ENCODE data around the gene TYW3. TPM values are rescaled to one million over a fixed set of nuclear protein-coding genes. Genes with fewer than 3 reads are reported as not detected.

TYW3 gene
- total and polyA plus RNA-seq, 2 donors (not counting 1 experiment from before 2014, with no cell fraction given), result 6.9 to 22.6 TPM

DNA sequence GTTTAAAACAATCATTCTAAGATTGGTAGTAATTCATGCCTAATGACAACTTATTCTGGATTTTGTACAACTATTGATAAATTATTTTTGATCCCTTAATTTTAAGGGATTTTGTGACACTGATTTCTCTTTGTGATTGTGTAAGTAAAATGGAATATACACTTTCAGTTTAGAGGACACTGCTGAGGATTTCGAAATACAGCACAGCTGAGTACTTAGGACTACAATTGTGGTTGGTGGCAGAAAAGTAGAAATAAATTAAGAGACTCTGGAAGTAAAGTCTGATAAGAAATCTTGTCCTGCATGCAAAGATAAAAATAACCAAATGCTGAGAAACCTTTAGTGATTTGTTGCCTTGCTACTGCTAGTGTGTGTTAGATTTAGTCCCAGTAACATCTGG lies 40.0 kb downstream of the TYW3 start:
- no peaks in the 10 kb centered on the region for H3K9me3 ChIP-seq (ENCODE audit: control extremely low read depth in 1 of 3, control insufficient read depth in 2 of 3, insufficient read depth in 1 of 3, low read length in 2 of 3)
- ATAC-seq (ENCODE audit: low read depth) (no peak), DNase-seq (no peak)
- no peak overlapping the region for H3K27ac ChIP-seq (ENCODE audit: low read length in 2 of 2)
- Mint-ChIP-seq H3K9me3 (ENCODE audit: insufficient read depth) (no peaks in the 10 kb centered on the region), H3K27ac (no peak overlapping the region), H3K4me3 (no peak overlapping the region), H3K4me1 (peaks cover 2% of the 10 kb centered on the region), H3K27me3 (peaks cover 8% of the 10 kb centered on the region)
- TF ChIP-seq EZH2 (IDR thresholded peaks at IDR 0.05; ENCODE audit: borderline replicate concordance, insufficient read depth, low read depth, low read length, poor library complexity, severe bottlenecking), result no peak
- TF ChIP-seq, protein P1, sequence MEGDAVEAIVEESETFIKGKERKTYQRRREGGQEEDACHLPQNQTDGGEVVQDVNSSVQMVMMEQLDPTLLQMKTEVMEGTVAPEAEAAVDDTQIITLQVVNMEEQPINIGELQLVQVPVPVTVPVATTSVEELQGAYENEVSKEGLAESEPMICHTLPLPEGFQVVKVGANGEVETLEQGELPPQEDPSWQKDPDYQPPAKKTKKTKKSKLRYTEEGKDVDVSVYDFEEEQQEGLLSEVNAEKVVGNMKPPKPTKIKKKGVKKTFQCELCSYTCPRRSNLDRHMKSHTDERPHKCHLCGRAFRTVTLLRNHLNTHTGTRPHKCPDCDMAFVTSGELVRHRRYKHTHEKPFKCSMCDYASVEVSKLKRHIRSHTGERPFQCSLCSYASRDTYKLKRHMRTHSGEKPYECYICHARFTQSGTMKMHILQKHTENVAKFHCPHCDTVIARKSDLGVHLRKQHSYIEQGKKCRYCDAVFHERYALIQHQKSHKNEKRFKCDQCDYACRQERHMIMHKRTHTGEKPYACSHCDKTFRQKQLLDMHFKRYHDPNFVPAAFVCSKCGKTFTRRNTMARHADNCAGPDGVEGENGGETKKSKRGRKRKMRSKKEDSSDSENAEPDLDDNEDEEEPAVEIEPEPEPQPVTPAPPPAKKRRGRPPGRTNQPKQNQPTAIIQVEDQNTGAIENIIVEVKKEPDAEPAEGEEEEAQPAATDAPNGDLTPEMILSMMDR (IDR thresholded peaks at IDR 0.05), result no peak
- no peaks in the 10 kb centered on the region for H3K4me1 ChIP-seq (ENCODE audit: control insufficient read depth in 2 of 2, insufficient read depth in 2 of 2, low read length in 2 of 2)
- no peaks in the 10 kb centered on the region for H3K79me2 ChIP-seq (ENCODE audit: control insufficient read depth, insufficient read depth, low read length)
- H3K27me3 ChIP-seq (replicated peaks in 1 of 4; ENCODE audit: control extremely low read depth in 1 of 4, control insufficient read depth in 3 of 4, insufficient read depth in 4 of 4, low read length in 3 of 4), result peaks cover 0 to 6% (median 0%) of the 10 kb centered on the region in 4 experiments
- intact Hi-C loops (cut with micrococcal nuclease), result no loop called here
- H2AFZ ChIP-seq (ENCODE audit: insufficient read depth, low read depth, low read length, poor library complexity, severe bottlenecking), result no peak overlapping the region
- CTCF ChIA-PET, result interaction anchor here (1.0 kb wide), 1 partner anchor 429 kb away, joined by 3 read pairs; no protein-coding TSS in a partner anchor
- POLR2A ChIA-PET, result no interaction called here
- H3K9ac ChIP-seq (ENCODE audit: low read length), result no peak overlapping the region
- no peak overlapping the region for H3K4me3 ChIP-seq (ENCODE audit: control extremely low read depth in 1 of 5, extremely low read depth in 1 of 5, insufficient read depth in 1 of 5, low read depth in 2 of 5, low read length in 4 of 5)
- 13% methylated on average over 1 of the region's 1 CpG for WGBS (ENCODE audit: insufficient coverage)
- no peaks in the 10 kb centered on the region for H4K20me1 ChIP-seq (ENCODE audit: control insufficient read depth, insufficient read depth, low read length, poor library complexity, severe bottlenecking)
- H3K36me3 ChIP-seq (replicated peaks in 1 of 2; ENCODE audit: control extremely low read depth in 1 of 2, control insufficient read depth in 1 of 2, extremely low read depth in 1 of 2, insufficient read depth in 2 of 2, low read length in 1 of 2), result no peaks in the 10 kb centered on the region
- no peak overlapping the region for H3K4me2 ChIP-seq (replicated peaks; ENCODE audit: low read depth, low read length, poor library complexity, severe bottlenecking)

DNA sequence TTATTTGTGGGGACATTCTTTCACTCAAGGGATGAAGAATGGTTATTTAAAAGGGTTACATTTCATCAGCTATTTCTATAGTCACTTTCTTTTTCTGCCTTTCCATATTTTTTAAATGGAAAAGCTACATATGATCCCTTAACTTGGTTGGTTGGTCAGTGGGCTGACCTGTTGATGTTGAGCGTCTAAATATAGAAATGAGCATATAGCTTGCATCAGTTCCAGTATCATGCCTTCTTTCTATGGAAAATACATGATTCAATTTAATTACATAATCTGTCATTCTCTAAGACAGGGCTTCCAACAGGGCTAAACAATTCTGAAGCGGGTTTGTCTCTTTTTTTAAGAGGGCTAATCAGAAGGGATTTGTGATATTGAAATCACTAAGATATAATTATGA lies 40.6 kb downstream of the TYW3 start:
- CTCF ChIA-PET, result interaction anchor here (1.0 kb wide), 1 partner anchor 429 kb away, joined by 3 read pairs; no protein-coding TSS in a partner anchor
- WGBS (ENCODE audit: insufficient coverage), result no CpG with 5 or more reads among the region's 2 CpGs

More for the DNA sequence above, 40.6 kb downstream of the TYW3 start:
- Histone ChIP-seq H3K4me3 (ENCODE audit: control extremely low read depth in 1 of 5, extremely low read depth in 1 of 5, insufficient read depth in 1 of 5, low read depth in 2 of 5, low read length in 4 of 5) (no peak overlapping the region), H3K9me3 (ENCODE audit: control extremely low read depth in 1 of 3, control insufficient read depth in 2 of 3, insufficient read depth in 1 of 3, low read length in 2 of 3) (no peaks in the 10 kb centered on the region), H3K79me2 (ENCODE audit: control insufficient read depth, insufficient read depth, low read length) (no peaks in the 10 kb centered on the region), H3K4me1 (ENCODE audit: control insufficient read depth in 2 of 2, insufficient read depth in 2 of 2, low read length in 2 of 2) (no peaks in the 10 kb centered on the region), H3K27ac (ENCODE audit: low read length in 2 of 2) (no peak overlapping the region), H3K36me3 (replicated peaks in 1 of 2; ENCODE audit: control extremely low read depth in 1 of 2, control insufficient read depth in 1 of 2, extremely low read depth in 1 of 2, insufficient read depth in 2 of 2, low read length in 1 of 2) (no peaks in the 10 kb centered on the region), H4K20me1 (ENCODE audit: control insufficient read depth, insufficient read depth, low read length, poor library complexity, severe bottlenecking) (no peaks in the 10 kb centered on the region), H3K27me3 (replicated peaks in 1 of 4; ENCODE audit: control extremely low read depth in 1 of 4, control insufficient read depth in 3 of 4, insufficient read depth in 4 of 4, low read length in 3 of 4) (peaks cover 0 to 6% (median 0%) of the 10 kb centered on the region in 4 experiments), H3K4me2 (replicated peaks; ENCODE audit: low read depth, low read length, poor library complexity, severe bottlenecking) (no peak overlapping the region), H2AFZ (ENCODE audit: insufficient read depth, low read depth, low read length, poor library complexity, severe bottlenecking) (no peak overlapping the region), H3K9ac (ENCODE audit: low read length) (no peak overlapping the region)
- Mint-ChIP-seq H3K27ac (no peak overlapping the region), H3K4me3 (no peak overlapping the region), H3K9me3 (ENCODE audit: insufficient read depth) (no peaks in the 10 kb centered on the region), H3K27me3 (peaks cover 8% of the 10 kb centered on the region), H3K4me1 (peaks cover 2% of the 10 kb centered on the region)
- POLR2A ChIA-PET, result no interaction called here
- no peak for DNase-seq
- ATAC-seq (ENCODE audit: low read depth), result no peak
- intact Hi-C loops (cut with micrococcal nuclease), result no loop called here
- TF ChIP-seq EZH2 (IDR thresholded peaks at IDR 0.05; ENCODE audit: borderline replicate concordance, insufficient read depth, low read depth, low read length, poor library complexity, severe bottlenecking), result no peak
- TF ChIP-seq, protein P1 (IDR thresholded peaks at IDR 0.05), result peak; percentile 5
